Measurements from ENCODE around the gene PFKFB3.
"Not testable (repeated sequence)": the region's sequence is repeated elsewhere in the genome, so short reads cannot be mapped to it uniquely, and the experiment has no call there.

Gene PFKFB3

GRCh38 chr10:6237199-6237530 is 34.4 kb downstream of the PFKFB3 start:
- no peak for TF ChIP-seq REST (IDR thresholded peaks at IDR 0.05; ENCODE audit: insufficient replicate concordance, low read depth)
- TF ChIP-seq SPI1 (IDR thresholded peaks at IDR 0.05; ENCODE audit: borderline replicate concordance, low read depth), result no peak
- H3K4me3 ChIP-seq (replicated peaks; ENCODE audit: insufficient read depth, low read length), result no peak overlapping the region
- no peak for DNase-seq (ENCODE audit: low read depth in 1 of 2, low spot score in 1 of 2)
- H3K27ac ChIP-seq (replicated peaks), result no peak overlapping the region
- no peaks in the 10 kb centered on the region for H3K27me3 ChIP-seq (ENCODE audit: insufficient read depth, poor library complexity, severe bottlenecking)

- H3K27me3 ChIP-seq (ENCODE audit: insufficient read depth, poor library complexity, severe bottlenecking); H3K27ac ChIP-seq (replicated peaks); DNase-seq (ENCODE audit: low read depth in 1 of 2, low spot score in 1 of 2); H3K4me3 ChIP-seq (replicated peaks; ENCODE audit: insufficient read depth, low read length): not testable (repeated sequence)
Measured at GRCh38 chr10:6238587-6239212, 36.0 kb downstream of the PFKFB3 start.

- H3K4me3 ChIP-seq (replicated peaks; ENCODE audit: insufficient read depth, low read length), result no peak overlapping the region
- no peak overlapping the region for H3K27ac ChIP-seq (replicated peaks)
- TF ChIP-seq SPI1 (IDR thresholded peaks at IDR 0.05; ENCODE audit: borderline replicate concordance, low read depth) (no peak), CTCF (IDR thresholded peaks at IDR 0.05; ENCODE audit: insufficient read depth, low read length) (no peak), REST (IDR thresholded peaks at IDR 0.05; ENCODE audit: insufficient replicate concordance, low read depth) (no peak), GABPA (IDR thresholded peaks at IDR 0.05; ENCODE audit: low read depth) (no peak), POLR2AphosphoS5 (IDR thresholded peaks at IDR 0.05; ENCODE audit: low read depth) (no peak)
- H3K27me3 ChIP-seq (ENCODE audit: insufficient read depth, poor library complexity, severe bottlenecking), result no peaks in the 10 kb centered on the region
- peak; percentile 41 to 73 for DNase-seq (ENCODE audit: low read depth in 1 of 2, low spot score in 1 of 2)
Measured at GRCh38 chr10:6239213-6239991, 36.7 kb downstream of the PFKFB3 start.

- no peak for TF ChIP-seq REST (IDR thresholded peaks at IDR 0.05; ENCODE audit: insufficient replicate concordance, low read depth)
- Histone ChIP-seq H3K27ac (replicated peaks) (no peak overlapping the region), H3K27me3 (ENCODE audit: insufficient read depth, poor library complexity, severe bottlenecking) (no peaks in the 10 kb centered on the region), H3K4me3 (replicated peaks; ENCODE audit: insufficient read depth, low read length) (no peak overlapping the region)
- DNase-seq (ENCODE audit: low read depth in 1 of 2, low spot score in 1 of 2), result no peak
Measured at GRCh38 chr10:6240254-6240653, 37.5 kb downstream of the PFKFB3 start.

All from HL-60 (cell line).